ENCODE measurements around the gene ZKSCAN1. TPM values are rescaled to one million over a fixed set of nuclear protein-coding genes. Genes with fewer than 3 reads are reported as not detected.

ZKSCAN1 gene
- total RNA-seq: 10.1 and 14.7 TPM in 2 replicates

GRCh38 chr7:100015232-100016214 is at the start of gene ZKSCAN1:
Gene ZKSCAN1 (plus strand): TSS chr7:100015596. CDS start chr7:100023507, 7,911 bp downstream.

DNA sequence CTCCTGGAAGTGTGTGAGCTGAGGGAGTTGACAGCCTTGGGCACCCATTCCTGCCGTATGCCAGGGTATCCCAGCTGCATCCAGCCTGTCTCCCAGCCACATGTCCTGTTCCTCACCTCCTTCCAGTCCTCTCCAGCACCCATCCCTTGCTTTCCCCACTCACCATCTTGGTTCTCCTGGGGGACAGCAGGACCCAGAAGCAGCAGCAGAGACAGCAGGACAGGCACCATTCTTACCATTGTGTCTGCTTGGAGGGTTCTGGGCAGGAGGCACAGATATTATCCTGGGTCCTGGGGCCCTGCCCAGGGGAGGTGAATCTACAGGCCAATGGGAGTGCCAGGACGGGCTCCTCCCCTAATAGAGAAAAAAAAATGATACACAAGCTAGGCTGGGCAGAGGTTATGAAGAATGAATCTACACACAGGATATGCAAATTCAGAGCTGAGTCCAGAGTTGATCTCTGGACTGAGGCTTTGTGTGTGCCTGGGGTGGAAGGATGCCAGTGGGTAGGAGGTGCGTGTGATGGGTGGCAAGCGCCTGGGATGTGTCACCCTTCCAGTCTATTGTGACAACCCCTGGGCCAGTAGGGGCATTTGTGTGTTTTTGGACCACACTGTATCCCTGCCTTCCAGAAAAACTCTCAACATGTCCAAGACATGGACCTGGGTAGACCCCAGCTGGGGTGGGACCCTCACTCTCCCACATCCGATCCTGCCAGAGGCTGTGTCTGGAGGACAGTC is 39.4 kb upstream of the ZKSCAN1 start, which contains the start of gene AZGP1:
TSS of gene AZGP1 (minus strand) at position 250 of the 740 bp plus-strand sequence. CDS start at position 239, 11 bp downstream.

DNA sequence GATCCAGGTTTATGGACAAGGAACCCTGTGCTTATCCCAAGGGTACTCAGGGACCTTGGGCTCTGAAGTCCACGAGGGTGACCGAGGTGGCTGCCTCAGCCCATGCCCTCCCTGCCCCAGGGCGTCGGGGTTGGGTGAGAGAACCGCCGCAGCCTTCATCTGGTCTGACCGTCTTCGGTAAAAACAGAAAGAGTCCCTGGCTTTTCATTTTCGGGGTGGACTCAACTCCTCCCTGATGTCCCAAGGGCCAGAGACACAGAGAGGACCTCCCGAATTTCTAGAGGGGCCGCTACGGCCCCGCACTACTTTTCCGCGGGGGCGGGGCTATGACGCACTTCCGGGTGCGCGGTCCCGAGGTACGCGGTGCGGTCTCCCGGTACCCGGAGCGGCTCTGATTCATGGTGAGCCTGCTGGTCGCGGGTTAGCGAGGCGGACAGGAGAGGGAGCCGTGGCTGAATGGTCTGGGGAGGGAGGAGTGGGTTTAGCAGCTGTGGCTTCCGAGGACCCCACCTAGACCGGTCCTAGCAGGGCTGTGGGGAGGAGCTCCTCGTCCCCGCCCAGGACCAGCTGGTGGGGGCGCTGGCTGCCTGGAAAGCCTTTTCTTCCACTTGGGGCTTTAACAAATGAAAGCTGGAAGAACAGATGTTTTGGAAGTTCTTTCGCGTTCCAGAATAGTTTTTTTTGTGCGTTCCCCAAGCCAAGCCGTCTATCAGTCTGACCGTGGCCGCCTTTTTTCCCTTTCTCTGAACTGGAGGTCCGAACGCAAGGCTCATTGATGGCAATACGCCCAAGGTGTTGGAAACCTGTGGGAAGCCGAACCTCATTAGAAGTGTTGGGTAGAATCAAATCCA is 34.3 kb downstream of the ZKSCAN1 start, which contains the start of gene ZSCAN21:
TSS of gene ZSCAN21 (plus strand) at position 334 of the 851 bp plus-strand sequence. CDS start 7,233 bp downstream, outside the sequence.

DNA sequence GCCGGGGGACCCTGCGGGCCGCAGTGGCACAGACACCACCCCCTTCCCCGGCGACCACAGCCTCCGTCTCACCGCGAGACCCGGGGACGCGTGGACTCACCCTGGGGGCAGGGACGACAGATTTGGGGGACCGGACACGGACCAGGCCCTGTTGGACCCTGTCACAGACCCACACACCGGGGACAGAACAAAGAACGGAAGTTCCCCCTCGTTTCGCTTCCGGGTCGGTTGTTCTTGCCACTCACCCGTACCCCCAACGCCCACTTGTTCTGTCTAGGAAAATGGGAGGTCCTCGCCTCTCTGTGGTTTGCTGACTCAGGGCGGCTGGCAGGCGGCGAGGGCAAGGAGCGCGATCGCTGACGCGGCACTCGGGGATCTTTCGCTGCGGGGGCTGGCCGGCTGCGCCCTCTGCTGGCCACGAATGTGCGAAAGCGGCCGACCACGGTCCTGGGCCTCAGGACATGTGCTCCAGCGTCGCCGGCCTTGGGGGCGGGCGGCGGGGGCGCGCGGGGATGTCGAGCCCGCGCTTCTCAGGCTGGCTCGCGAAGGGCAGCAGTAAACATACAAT is 66.2 kb downstream of the ZKSCAN1 start, which contains the start of gene ZNF3:
TSS of gene ZNF3 (minus strand) at position 189 of the 568 bp plus-strand sequence. CDS start 4,366 bp downstream, outside the sequence.

DNA sequence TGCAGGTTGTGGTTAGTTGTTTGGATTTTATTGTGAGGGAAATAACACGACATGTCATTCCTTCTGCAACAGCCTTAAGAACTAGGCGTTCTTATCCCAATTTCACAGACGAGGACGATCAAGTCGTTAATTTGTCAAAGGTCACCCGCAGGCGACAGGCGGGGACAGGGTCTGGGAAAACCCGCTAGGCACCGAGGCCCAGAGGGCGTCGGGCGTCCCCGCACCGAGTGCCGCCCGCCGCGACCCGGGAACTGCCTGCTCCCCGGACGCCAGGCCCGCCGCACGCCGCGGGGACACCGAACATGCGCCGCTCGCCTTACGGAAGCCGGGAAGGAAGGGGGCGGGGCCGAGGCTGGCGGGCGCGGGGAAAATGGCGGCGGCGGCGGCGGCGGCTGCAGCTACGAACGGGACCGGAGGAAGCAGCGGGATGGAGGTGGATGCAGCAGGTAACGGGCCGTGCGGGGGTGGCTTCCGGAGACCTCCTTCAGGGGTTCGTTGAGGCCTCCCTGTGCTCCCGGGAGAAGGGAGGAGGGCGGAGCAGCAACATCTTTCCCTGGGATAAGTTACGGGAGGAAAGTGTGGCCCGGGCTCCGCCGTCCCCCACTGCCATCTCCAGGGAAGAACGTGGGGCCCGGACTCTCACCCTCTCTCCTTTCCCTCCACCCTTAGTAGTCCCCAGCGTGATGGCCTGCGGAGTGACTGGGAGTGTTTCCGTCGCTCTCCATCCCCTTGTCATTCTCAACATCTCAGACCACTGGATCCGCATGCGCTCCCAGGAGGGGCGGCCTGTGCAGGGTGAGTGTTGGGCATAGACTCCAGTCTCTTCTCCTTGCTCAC is 73.4 kb downstream of the ZKSCAN1 start, which contains the start of gene COPS6:
TSS of gene COPS6 (plus strand) at position 349 of the 837 bp plus-strand sequence. CDS start at position 371, 22 bp downstream.

Other genes with a start within 250 kb of the ZKSCAN1 start
- not detected in 2 replicates for gene CYP3A4, start 231.4 kb upstream of the ZKSCAN1 start, total RNA-seq
- gene CYP3A43, start 187.6 kb upstream of the ZKSCAN1 start, total RNA-seq: not detected in 2 replicates
- not detected in 2 replicates for gene OR2AE1, start 138.6 kb upstream of the ZKSCAN1 start, total RNA-seq
- gene TRIM4, start 96.1 kb upstream of the ZKSCAN1 start, total RNA-seq: 22.5 and 28.9 TPM in 2 replicates
- gene GJC3, start 86.0 kb upstream of the ZKSCAN1 start, total RNA-seq: not detected in 2 replicates
- not detected in 2 replicates for gene AZGP1, start 39.6 kb upstream of the ZKSCAN1 start, total RNA-seq
- 11.3 and 21.6 TPM in 2 replicates for gene ZSCAN21, start 34.2 kb downstream of the ZKSCAN1 start, total RNA-seq
- 14.7 and 22.5 TPM in 2 replicates for gene ZNF3, start 66.1 kb downstream of the ZKSCAN1 start, total RNA-seq
- gene COPS6, start 73.4 kb downstream of the ZKSCAN1 start, total RNA-seq: 159 and 183 TPM in 2 replicates
- 138 and 153 TPM in 2 replicates for gene MCM7, start 85.8 kb downstream of the ZKSCAN1 start, total RNA-seq
- 40.9 and 95.7 TPM in 2 replicates for gene AP4M1, start 86.0 kb downstream of the ZKSCAN1 start, total RNA-seq
- 92.9 and 113 TPM in 2 replicates for gene TAF6, start 103.8 kb downstream of the ZKSCAN1 start, total RNA-seq
- gene CNPY4, start 104.0 kb downstream of the ZKSCAN1 start, total RNA-seq: 40.6 and 41.3 TPM in 2 replicates
- gene MBLAC1, start 111.4 kb downstream of the ZKSCAN1 start, total RNA-seq: 2.9 and 6.0 TPM in 2 replicates
- 126 and 185 TPM in 2 replicates for gene LAMTOR4, start 133.3 kb downstream of the ZKSCAN1 start, total RNA-seq
- gene TRAPPC14, start 143.1 kb downstream of the ZKSCAN1 start, total RNA-seq: 9.2 and 9.4 TPM in 2 replicates
- 6.0 and 6.3 TPM in 2 replicates for gene GAL3ST4, start 153.0 kb downstream of the ZKSCAN1 start, total RNA-seq
- gene GPC2, start 161.8 kb downstream of the ZKSCAN1 start, total RNA-seq: 0.18 and 0.29 TPM in 2 replicates
- gene STAG3, start 162.3 kb downstream of the ZKSCAN1 start, total RNA-seq: 0.29 and 0.35 TPM in 2 replicates
- not detected in 2 replicates for gene PVRIG, start 204.4 kb downstream of the ZKSCAN1 start, total RNA-seq